Measurements from ENCODE around the gene SELENOH.

DNA sequence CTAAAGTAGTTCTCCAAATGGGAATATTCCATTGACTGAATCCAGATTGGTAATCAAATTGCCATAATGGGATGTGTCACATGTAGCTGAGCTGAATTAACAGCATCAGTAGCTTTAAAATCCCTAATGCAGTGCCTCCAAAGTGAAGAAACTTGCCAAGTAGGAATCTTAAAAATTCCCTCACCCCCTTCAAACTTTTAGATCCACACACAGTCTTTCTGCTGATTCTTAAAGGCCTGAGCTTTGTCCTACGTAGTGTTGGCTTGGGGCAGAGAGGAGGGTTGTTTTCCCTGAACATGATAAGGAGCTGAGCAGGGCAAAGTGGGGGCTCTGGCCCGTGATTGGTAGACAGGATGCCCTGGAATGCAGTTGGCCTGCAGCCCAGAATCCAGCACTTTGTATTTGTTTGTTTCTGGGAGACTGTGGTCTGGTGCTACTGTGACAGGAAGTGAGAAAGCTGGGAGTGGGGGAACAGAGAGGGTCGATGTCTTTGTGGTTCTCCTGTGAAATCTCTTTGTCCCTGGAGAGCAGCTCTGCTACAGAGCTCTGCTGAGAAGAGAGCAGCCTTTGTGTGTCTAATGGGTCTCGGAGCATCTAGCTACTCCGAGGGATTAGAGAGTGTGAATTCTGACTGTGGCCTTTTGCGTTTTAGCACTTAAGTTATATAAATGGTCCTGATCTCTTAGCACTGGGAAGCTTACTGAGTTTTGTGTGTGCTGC lies 37.2 kb downstream of the SELENOH start:
- TF ChIP-seq CTCF (conservative IDR thresholded peaks at IDR 0.05 in 1 of 2, IDR thresholded peaks at IDR 0.05 in 1 of 2; ENCODE audit: extremely low read depth in 1 of 2, insufficient read depth in 1 of 2, low read depth in 1 of 2, low read length in 2 of 2) (no peak), EZH2 (IDR thresholded peaks at IDR 0.05; ENCODE audit: borderline replicate concordance, low read length) (no peak)
